Ramos (cell line): ENCODE measurements around the gene RANBP2.
"Not testable (repeated sequence)": the region's sequence is repeated elsewhere in the genome, so short reads cannot be mapped to it uniquely, and the experiment has no call there.

Experiments used
- in situ Hi-C: fragments of 300-500 bp; cut with MboI; formaldehyde crosslinking; loops from one replicate; pipeline ENCODE4 v1.14.3; 2022; ENCODE audit warnings: low sequenced_read_pairs; ENCODE audit not compliant: unreplicated experiment

Gene RANBP2

DNA sequence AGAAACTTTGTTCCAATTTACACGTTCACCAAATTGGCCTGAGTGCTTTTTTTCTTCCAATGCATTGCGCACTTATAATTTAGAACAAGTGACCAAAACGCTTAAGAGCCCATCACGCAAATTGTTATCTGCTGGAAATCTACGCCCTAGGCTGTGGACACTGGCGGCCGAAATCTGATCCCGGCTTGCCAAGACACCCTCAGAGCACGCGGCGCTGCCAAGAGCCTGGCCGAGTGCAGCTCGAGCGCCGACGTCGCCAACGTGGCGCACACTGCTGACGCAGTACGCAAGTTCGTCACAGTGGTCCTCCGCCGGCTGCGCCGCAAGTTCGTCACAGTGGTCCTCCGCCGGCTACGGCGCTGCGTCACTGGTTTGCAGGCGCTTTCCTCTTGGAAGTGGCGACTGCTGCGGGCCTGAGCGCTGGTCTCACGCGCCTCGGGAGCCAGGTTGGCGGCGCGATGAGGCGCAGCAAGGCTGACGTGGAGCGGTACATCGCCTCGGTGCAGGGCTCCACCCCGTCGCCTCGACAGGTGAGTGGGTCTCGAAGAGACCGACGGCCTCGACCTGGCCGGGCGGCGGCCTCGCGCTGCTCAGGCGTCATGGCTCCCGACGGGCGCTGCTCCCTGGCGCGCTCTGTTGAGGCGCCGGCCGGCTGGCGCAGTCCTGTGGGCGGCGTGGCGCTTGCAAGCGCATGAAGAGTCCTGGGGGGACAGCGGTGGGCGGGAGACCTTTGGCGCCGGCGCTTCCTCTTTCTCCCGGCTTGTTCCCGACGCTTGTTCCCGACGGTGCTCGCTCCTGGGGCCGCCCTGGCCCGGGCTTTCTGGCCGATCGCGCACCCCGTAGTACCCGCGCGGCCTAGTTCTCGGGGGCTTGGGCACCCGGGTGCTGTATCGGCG, at the start of gene RANBP2:
TSS of gene RANBP2 (plus strand) at position 334 of the 896 bp plus-strand sequence. CDS start at position 459, 125 bp downstream.
- in situ Hi-C loops, result loop anchor here (25.0 kb wide), 1 partner anchor 107 kb away; no protein-coding TSS in a partner anchor

DNA sequence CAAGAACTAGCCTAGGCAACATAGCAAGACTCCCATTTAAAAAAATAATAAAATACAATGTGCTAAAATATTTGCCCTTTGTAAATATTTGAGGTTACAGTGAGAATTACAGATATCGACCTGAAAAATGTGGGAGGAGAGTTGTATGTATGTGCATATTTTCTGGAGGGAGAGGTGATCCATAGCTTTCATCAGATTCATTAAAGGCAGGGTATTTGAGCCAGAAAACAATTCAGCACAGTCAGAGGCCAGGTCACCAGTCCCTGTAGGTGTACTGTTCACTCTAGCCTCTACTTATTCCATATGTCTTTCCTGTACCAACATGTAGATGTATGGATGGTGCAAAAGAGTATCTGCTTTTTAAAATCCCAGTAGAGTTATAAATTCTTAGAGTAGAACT, 49.0 kb upstream of the RANBP2 start:
- in situ Hi-C loops, result not testable (repeated sequence)

DNA sequence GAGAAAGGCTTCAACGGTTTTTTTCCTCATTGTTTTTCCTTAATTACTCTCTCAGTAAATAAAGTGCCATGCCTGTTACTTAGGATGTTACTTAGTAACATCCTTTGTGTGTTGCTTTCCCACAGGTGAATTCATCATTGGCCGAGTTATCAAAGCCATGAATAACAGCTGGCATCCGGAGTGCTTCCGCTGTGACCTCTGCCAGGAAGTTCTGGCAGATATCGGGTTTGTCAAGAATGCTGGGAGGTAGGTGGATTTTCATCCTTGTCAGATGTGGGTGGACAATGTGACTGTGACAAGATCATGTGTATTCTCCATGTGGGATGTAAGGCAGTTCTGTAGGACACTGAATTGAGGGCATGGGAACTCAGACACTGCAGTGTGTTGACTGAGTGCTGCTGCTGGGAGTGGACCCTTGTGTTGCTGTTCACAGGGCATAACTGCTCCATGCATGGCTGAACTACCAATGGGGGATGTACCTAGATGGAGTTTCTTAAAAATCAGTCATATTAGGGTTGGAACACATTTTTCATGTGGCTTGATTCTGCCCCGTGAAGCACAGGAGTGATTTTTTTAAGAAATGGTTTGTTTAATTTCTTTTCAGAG, 47.0 kb upstream of the RANBP2 start:
- in situ Hi-C loops, result not testable (repeated sequence)

DNA sequence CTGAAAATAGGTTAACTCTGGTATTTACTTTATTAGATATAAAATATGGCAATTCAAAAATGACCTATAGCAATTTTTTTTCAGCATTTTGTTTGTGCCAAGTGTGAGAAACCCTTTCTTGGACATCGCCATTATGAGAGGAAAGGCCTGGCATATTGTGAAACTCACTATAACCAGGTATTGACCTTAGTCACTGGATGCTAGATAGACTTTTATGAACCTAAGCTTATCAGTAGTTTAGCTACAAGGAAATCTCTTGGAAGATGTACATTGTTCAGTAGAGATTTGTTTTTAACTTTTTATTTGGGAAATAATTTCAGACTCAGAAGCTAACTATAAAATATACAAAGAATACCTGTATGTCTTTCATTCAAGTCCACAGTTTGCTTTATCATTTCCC, 42.8 kb upstream of the RANBP2 start:
- in situ Hi-C loops, result loop anchor here (25.0 kb wide), 1 partner anchor 836 kb away; no protein-coding TSS in a partner anchor

DNA sequence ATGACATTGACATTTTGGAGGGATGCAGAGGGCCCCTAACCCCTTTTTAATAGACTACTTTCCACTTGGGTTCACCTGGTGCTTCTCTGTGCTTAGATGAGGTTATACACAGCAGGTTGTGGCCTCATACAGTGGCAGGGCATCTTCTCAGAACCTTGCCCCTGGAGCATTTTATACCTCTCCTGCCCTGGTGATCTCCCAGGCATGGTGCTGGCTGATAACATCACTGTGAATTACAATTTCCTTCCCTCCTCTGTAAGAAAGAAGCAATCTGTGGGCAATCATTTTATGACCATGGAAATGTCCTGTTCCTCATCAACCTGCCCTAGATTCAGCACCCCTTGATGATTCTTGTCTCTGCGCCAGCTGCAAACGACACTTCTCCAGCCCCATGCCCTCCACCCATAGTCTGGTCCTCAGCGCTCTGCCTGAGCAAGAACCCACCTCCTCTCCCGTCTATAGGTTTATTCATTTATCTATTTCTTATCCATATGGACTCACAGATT, 42.0 kb upstream of the RANBP2 start:
- in situ Hi-C loops, result loop anchor here (25.0 kb wide), 1 partner anchor 835 kb away; no protein-coding TSS in a partner anchor

DNA sequence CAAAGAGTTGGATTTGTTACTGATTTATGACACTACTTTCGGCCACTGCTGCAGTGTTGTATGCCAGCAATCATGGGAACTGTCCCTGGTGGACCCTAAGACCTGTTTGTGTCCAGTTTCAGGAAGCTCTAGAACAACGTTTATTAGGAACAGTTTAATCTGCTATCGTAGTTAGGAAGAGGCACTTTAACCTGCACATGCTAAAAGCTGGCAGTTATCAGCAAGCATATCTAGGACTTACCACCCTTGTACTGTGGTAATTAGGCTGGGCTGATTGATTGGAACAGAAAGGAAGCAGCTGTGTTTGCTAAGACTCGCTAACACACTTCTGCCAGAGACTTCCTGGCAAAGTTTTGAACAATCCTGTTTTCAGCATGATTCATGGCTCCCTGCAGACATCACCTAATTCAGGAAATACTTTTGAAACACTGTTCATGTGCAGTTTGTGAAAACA, 41.1 kb upstream of the RANBP2 start:
- in situ Hi-C loops, result loop anchor here (25.0 kb wide), 1 partner anchor 834 kb away; no protein-coding TSS in a partner anchor

DNA sequence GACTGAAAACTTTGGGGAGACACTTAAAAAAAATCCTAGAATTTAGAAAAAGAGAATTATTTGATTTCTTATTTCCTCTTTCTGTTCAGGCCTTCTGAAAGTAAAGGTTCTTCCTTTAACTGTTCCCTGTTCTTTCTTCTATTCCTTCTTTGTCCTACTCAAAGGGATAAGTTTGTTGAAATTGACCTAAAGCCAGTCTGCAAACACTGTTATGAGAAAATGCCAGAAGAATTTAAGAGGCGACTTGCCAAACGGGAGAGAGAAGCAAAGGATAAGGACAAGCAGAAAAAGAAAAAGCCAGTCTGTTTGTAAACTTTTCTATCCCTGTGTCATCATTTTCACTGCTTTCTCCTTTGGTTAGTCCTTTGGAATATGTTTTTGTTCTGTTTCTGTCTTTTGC, 38.5 kb upstream of the RANBP2 start:
- in situ Hi-C loops, result loop anchor here (25.0 kb wide), 1 partner anchor 831 kb away; no protein-coding TSS in a partner anchor

DNA sequence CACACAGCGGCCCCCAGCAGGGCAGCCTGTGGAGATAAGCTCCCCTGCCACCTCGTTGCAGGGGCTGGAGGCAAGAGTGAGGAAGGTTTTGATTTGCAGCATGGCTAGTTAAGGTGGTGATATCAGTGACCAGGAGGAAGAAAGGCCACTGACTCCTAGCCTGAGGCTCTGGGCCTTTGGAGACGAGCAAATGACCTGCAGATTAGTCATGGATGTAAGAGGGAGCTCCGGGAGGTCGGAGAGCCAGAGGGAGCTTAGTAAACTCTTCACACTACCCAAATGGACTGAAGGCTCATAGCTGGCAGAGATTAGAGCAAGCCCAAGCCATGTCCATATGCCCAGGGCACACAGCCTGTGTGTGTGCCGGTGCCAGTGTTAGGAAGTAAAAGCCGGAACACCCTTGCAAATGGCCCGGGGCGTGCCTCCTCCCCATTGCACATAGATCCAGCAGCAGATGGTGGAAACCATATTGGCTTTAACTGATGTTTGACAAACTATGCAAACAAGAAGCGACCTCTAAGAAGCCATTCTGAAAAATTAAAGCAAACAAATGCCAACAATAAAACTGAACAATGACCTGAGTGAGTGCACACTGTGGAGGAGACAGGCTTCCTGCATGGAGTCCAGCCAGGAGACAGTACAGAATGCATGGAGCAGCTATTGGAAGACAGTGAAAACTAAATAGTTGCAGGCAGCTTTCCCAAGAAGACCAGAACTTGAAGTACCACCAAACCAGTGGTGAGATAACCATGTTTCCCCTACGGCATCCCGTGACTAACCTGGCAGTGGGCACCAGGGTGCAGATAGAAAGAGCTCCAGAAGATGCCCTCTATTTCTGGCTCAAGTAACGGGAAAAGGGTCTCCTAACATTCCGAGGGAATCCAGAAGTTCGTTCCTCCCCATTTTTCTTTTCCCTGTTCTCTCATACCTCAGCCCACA, 30.2 kb upstream of the RANBP2 start:
- in situ Hi-C loops, result loop anchor here (25.0 kb wide), 1 partner anchor 823 kb away; no protein-coding TSS in a partner anchor

DNA sequence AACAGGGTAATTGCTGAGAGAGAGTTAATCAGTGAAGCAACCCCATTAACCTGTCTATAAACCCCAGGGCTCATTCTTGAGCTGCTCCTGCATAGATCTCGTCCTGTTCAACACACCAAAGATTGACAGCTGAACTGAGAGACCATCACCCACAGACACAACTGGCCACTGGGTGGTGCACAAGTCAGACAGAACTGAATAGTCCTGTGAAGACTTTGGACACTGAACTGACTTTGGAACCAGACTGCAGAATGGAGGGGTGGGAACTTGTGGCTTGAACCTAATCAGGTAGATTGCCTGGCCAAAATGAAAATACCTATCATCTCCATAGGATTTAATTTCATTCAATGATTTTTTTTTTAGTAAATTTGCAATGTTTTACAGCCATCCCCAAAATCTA, 29.3 kb upstream of the RANBP2 start:
- in situ Hi-C loops, result loop anchor here (25.0 kb wide), 1 partner anchor 822 kb away; no protein-coding TSS in a partner anchor

DNA sequence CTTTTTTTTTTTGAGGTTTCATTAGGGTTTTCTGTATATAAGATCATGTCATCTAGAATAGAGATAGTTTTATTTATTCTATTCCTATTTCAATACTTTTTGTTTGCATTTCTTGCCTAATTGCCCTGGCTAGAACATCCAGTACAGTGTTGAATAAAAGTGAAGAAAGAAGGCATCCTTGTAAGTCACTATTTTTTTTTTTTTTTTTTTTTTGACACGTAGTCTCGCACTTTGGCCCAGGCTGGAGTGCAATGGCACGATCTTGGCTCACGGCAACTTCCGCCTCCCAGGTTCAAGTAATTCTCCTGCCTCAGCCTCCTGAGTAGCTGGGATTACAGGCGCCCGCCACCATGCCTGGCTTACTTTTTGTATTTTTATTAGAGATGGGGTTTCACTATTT, 27.8 kb upstream of the RANBP2 start:
- in situ Hi-C loops, result loop anchor here (25.0 kb wide), 1 partner anchor 821 kb away; no protein-coding TSS in a partner anchor

DNA sequence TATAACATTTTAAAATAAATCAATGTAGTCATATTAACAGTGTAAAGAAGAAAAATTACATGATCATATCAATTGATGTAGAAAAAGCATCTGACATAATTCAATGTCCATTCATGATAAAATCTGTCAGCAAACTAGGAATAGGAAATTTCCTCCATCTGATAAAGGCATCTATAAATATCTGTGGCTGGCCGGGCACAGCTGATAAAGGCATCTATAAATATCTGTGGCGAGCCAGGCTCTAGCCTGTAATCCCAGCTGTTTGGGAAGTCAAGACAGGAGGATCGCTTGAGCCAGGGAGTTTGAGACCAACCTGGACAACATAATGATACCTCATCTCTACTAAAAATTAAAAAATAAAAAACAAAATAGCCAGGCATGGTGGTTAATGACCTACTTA, 18.1 kb upstream of the RANBP2 start:
- in situ Hi-C loops, result loop anchor here (25.0 kb wide), 1 partner anchor 89 kb away; no protein-coding TSS in a partner anchor

DNA sequence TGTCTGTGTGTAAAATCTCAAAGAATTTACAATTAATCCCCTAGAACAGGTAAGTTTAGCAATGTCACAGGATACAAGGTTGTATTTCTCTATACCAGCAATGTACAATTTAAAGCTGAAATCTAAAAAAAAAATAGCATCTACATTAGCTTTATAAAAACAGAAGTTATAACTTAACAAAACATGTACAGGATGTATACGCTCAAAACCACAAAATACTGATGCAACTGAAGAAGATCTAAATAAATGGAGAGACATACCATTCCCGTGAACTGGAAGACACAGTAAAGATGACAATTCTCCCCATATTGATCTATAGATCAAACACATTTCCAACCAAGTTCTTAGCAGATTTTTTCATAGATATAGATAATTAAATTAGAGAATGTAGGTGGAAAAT, 17.5 kb upstream of the RANBP2 start:
- in situ Hi-C loops, result loop anchor here (25.0 kb wide), 1 partner anchor 90 kb away; no protein-coding TSS in a partner anchor

DNA sequence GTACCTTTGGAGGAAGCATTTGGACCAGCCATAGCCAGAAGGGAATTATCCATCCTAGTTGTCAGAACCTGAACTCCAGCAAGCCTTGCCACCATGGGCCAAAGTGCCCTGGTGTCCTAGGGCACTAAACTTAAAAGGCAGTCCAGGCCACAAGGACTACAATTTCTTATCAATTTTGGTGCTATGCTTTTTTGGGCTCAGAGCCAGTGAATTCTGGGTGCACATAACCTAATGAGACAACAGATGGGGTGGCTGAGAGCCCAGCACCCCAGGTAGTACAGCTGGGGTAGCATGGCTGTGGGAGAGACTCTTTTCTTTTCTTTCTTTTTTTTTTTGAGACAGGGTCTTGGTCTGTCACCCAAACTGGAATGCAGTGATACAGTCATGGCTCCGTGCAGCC, 14.4 kb upstream of the RANBP2 start:
- in situ Hi-C loops, result loop anchor here (25.0 kb wide), 1 partner anchor 93 kb away; no protein-coding TSS in a partner anchor

DNA sequence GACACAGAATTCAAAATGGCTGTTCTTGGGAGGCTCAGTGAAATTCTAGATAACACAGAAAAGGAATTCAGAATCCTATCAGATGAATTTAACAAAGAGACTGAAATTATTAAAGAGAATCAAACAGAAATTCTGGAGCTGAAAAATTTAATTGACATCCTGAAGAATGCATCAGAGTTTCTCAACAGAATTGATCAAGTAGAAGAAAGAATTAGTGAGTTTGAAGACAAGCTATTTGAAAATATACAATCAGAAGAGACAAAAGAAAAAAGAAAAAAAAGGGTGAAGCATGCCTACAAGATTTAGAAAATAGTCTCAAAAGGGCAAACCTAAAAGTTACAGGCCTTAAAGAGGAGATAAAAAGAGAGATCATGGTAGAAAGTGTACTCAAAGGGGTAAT, 12.0 kb upstream of the RANBP2 start:
- in situ Hi-C loops, result loop anchor here (25.0 kb wide), 1 partner anchor 95 kb away; no protein-coding TSS in a partner anchor

DNA sequence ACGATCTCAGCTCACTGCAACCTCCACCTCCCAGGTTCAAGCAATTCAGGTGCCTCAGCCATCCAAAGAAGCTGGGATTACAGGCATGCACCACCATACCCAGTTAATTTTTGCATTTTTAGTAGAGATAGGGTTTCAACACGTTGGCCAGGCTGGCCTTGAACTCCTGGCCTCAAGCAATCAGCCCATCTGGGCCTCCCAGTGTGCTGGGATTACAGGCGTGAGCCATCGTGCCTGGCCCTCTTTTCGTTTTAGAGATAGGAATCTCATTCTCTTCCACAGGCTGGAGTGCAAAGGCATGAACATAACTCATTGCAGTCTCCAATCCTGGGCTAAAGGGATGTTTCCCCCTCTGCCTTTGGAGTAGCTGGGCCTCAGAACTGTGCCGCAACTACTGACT, 2.3 kb upstream of the RANBP2 start:
- in situ Hi-C loops, result loop anchor here (25.0 kb wide), 1 partner anchor 105 kb away; no protein-coding TSS in a partner anchor

DNA sequence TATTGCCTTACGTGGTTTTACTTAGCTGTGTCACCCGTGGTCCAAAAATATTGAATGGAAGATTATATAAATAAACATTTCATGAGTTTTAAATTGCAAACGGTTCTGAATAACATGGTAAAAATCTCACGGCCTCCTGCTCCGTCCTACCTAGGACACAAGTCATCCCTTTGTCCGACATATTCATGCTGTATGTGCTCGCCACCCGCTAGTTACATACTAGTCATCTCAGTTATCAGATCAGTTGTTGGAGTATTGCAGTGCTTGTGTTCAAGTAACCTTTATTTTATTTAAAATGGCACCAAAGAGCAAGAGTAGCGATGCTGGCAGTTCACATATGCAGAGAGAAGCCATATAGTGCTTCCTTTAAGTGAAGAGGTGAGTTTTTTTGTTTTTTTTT, 6.8 kb downstream of the RANBP2 start:
- in situ Hi-C loops, result not testable (repeated sequence)

DNA sequence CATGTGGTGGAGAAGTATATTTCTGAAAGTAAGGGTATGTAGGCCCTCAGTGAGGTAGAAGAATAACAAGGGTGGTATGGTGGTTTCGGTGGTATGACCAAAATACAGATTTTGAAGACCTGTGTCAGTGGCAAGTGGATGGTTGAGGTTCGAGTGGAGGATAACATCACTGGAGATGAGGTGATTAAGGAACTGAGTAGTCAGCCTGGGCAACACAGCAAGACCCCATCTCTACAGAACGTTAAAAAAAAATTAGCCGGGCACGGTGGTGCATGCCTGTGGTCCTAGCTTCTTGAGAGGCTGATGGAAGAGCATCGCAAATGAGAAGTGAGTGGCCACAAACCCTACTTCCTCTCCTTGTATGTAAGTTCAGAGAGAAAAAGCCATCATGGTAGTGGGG, 15.4 kb downstream of the RANBP2 start:
- in situ Hi-C loops, result not testable (repeated sequence)

DNA sequence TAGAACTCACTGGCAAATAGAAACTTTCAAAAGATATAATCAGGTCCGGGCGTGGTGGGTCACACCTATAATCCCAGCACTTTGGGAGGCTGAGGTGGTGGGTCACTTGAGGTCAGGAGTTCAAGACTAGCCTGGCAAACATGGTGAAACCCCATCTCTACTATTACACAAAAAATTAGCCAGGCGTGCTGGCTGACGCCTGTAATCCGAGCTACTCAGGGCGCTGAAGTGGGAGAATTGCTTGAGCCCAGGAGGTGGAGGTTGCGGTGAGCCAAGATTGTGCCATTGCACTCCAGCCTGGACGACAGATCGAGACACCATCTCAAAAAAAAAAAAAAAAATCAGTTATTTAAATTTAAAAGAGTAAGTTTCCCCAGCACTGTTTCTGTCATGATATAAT, 38.7 kb downstream of the RANBP2 start:
- in situ Hi-C loops, result not testable (repeated sequence)

DNA sequence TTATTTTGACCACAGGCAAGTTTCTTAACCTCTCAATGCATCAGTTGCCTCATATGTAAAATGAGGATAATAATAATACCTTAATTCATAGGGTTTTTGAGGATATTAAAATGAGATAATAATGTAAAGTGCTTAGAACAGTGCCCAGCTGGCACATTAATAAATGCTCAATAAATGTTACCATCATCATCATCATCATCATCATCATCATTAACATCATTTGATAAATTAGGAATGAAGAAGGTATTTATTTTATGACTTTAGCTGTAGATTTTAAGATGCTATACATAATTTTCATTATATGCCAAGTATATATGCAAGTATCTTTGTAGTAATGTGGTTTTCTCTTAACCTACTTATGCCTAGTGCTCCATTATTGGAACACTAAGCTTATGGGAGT, 43.3 kb downstream of the RANBP2 start:
- in situ Hi-C loops, result not testable (repeated sequence)
